Sigmoid colon (tissue), 7 donors: ENCODE data around the gene SPAG8. TPM values are rescaled to one million over a fixed set of nuclear protein-coding genes. Genes with fewer than 3 reads are reported as not detected.

ENCODE experiments used
- DNase-seq: peaks from one replicate; pipeline ENCODE4 v3.0.0-alpha.2; 2019
- H3K27ac ChIP-seq, 4 donors: fragments of 200-600 bp; sonication (generic); one replicate each; pipeline ENCODE4 v1.5.1; 2016 to 2019; ENCODE audit warnings: mild to moderate bottlenecking in 1 of 4
- H3K27me3 ChIP-seq, 3 donors: fragments of 200-600 bp; sonication (generic); one replicate each; pipeline ENCODE4 v1.5.1; 2019; ENCODE audit warnings: mild to moderate bottlenecking in 1 of 3
- H3K36me3 ChIP-seq, 4 donors: fragments of 200-600 bp; sonication (generic); one replicate each; pipeline ENCODE4 v1.5.1; 2016 to 2019
- H3K4me1 ChIP-seq, 4 donors: fragments of 200-600 bp; sonication (generic); one replicate each; pipeline ENCODE4 v1.5.1; 2017 to 2019
- H3K4me3 ChIP-seq, 4 donors: fragments of 200-600 bp; sonication (generic); one replicate each; pipeline ENCODE4 v1.5.1; 2017 to 2019; ENCODE audit warnings: mild to moderate bottlenecking in 2 of 4, moderate library complexity in 1 of 4
- H3K9me3 ChIP-seq, 4 donors: fragments of 200-600 bp in 3 of 4; sonication (generic) in 3 of 4; one replicate each; pipeline versions ENCODE4 v1.5.1 to v1.6.1; 2013 to 2019
- CTCF ChIP-seq, 4 experiments: fragments of 450-650 bp in 3 of 4; fragments of 200-600 bp in 1 of 4; IDR thresholded peaks; one replicate each; pipeline ENCODE4 v1.5.1; 2016 to 2019; ENCODE audit warnings: antibody characterized with exemption in 4 of 4, mild to moderate bottlenecking in 3 of 4, moderate library complexity in 2 of 4
- EP300 ChIP-seq, 4 donors: sonication (generic); formaldehyde crosslinking; IDR thresholded peaks; one replicate each; pipeline ENCODE4 v1.6.1; 2017; ENCODE audit warnings: antibody characterized with exemption in 4 of 4
- POLR2A ChIP-seq, 2 donors: fragments of 450-650 bp; IDR thresholded peaks; one replicate each; pipeline ENCODE4 v1.6.1; 2016; ENCODE audit warnings: antibody characterized with exemption in 2 of 2, mild to moderate bottlenecking in 2 of 2, moderate library complexity in 2 of 2
- POLR2AphosphoS5 ChIP-seq, 4 donors: sonication (generic); formaldehyde crosslinking; IDR thresholded peaks; one replicate each; pipeline ENCODE4 v1.6.1; 2017; ENCODE audit warnings: antibody characterized with exemption in 4 of 4
- WGBS, 2 donors: extraction: QIAGEN DNeasy Blood & Tissue Kit; methylation state at CpG; one replicate each; pipeline ENCODE4 v1.1.7; 2013; 5-methylcytosine and 5-hydroxymethylcytosine counted together
- intact Hi-C: fragments of 100-400 bp; cut with DNase I; formaldehyde crosslinking; loops from one replicate; pipeline ENCODE4 v1.15.1; 2023
- polyA plus RNA-seq, 3 donors: library from polyadenylated mRNA; stranded (reverse); fragments of 200-250 nt; gene quantifications; one replicate each; pipeline ENCODE4 v1.2.3, GENCODE V29; 2013
- small RNA-seq, 3 donors: library from RNA; depleted of rRNA; stranded (forward); fragments of <200 nt; gene quantifications; one replicate each; pipeline ENCODE3, GENCODE V24; 2016
- total RNA-seq, 4 donors: library from RNA; depleted of rRNA; stranded (reverse); fragments of >200 nt; gene quantifications; one replicate each; pipeline ENCODE4 v1.1.0, GENCODE V29; 2016
- donor health status: healthy with polysubstance abuse.
- donor health status: Bipolar disorder and iron deficiency.
- donor health status: healthy.

Gene SPAG8
- total and polyA plus RNA-seq, 7 donors, result 1.1 to 2.8 (median 2.3) TPM; not detected in 2

DNA sequence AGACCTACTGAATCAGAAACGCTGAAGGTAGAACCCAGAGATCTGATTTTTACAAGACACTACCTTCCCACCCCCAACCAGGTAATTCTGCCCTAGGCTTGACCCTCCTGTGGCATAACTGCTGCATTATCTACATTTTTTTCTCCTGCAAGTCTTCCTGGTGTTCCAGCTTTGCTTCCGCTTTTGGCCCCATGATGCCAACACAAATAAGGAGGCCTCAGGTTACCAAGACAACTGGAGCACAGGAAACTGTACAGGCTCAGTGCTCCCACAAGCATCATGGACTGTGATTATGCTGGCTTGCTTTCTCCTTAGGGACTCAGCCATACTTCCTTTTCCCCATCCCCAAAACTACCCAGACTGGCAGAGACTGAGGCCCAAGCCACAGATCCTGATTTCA is 51.4 kb downstream of the SPAG8 start:
- Histone ChIP-seq H3K4me3 (no peak overlapping the region), H3K36me3 (no peaks in the 10 kb centered on the region), H3K27ac (no peak overlapping the region), H3K4me1 (peaks cover 0 to 27% (median 23%) of the 10 kb centered on the region in 4 donors), H3K9me3 (no peaks in the 10 kb centered on the region), H3K27me3 (no peaks in the 10 kb centered on the region)
- TF ChIP-seq POLR2A (IDR thresholded peaks at IDR 0.05) (no peak), EP300 (IDR thresholded peaks at IDR 0.05) (no peak), POLR2AphosphoS5 (IDR thresholded peaks at IDR 0.05) (no peak), CTCF (IDR thresholded peaks at IDR 0.05) (no peak)
- no peak for DNase-seq
- intact Hi-C loops, result no loop called here
- 24 to 43% methylated on average over 2 of the region's 2 CpGs for WGBS, 2 donors

GRCh38 chr9:35759795-35760194 is 52.3 kb downstream of the SPAG8 start:
- TF ChIP-seq CTCF (IDR thresholded peaks at IDR 0.05) (no peak), POLR2A (IDR thresholded peaks at IDR 0.05) (no peak), POLR2AphosphoS5 (IDR thresholded peaks at IDR 0.05) (no peak), EP300 (IDR thresholded peaks at IDR 0.05) (no peak)
- Histone ChIP-seq H3K36me3 (peaks cover 0 to under 1% (median 0%) of the 10 kb centered on the region in 4 donors), H3K27me3 (no peaks in the 10 kb centered on the region), H3K9me3 (no peaks in the 10 kb centered on the region), H3K4me3 (no peak overlapping the region), H3K4me1 (peaks cover 0 to 27% (median 23%) of the 10 kb centered on the region in 4 donors), H3K27ac (no peak overlapping the region)
- DNase-seq, result no peak
- 94 to 96% methylated on average over 4 of the region's 4 CpGs for WGBS, 2 donors
- intact Hi-C loops, result no loop called here

Small RNA genes lying within 50 kb of the gene (small RNA-seq; reads per million reads assigned to genes)
- 0 to 0.29 (median 0) reads per million in 3 donors for gene HINT2

Other genes starting within 250 kb of the SPAG8 start
- 10 to 100 TPM; 23.5 to 47.4 (median 29.2) TPM for gene TESK1, start 207.0 kb downstream of the SPAG8 start, total RNA-seq
- gene TESK1, start 207.0 kb downstream of the SPAG8 start, polyA plus RNA-seq, result 10 to 100 TPM; 24.6 to 33.3 (median 27.0) TPM
- 1 to 10 TPM in 2 of 4 donors, under 1 TPM in 2; 0.36 to 8.0 (median 1.1) TPM for gene CD72, start 193.8 kb downstream of the SPAG8 start, total RNA-seq
- gene CD72, start 193.8 kb downstream of the SPAG8 start, polyA plus RNA-seq, result 10 to 100 TPM in 1 of 3 donors, 1 to 10 TPM in 2; 1.2 to 42.1 (median 1.4) TPM
- gene SIT1, start 161.3 kb downstream of the SPAG8 start, total RNA-seq, result under 1 TPM in 2 of 4 donors, not detected in 2; 0.81 to 0.82 TPM
- gene SIT1, start 161.3 kb downstream of the SPAG8 start, polyA plus RNA-seq, result 10 to 100 TPM in 1 of 3 donors, 1 to 10 TPM in 1, not detected in 1; 1.8 to 15.9 TPM
- gene RMRP, start 154.2 kb downstream of the SPAG8 start, total RNA-seq, result over 10,000 TPM in 2 of 4 donors, 1,000 to 10,000 TPM in 2; 2,523 to 26,387 (median 8,883) TPM
- 100 to 1,000 TPM in 1 of 3 donors, not detected in 2; 480 TPM for gene RMRP, start 154.2 kb downstream of the SPAG8 start, polyA plus RNA-seq
- 100 to 1,000 TPM in 1 of 4 donors, 10 to 100 TPM in 3; 70.6 to 112 (median 83.1) TPM for gene CCDC107, start 154.0 kb downstream of the SPAG8 start, total RNA-seq
- 10 to 100 TPM; 21.3 to 28.8 (median 24.2) TPM for gene CCDC107, start 154.0 kb downstream of the SPAG8 start, polyA plus RNA-seq
- 1 to 10 TPM in 3 of 4 donors, under 1 TPM in 1; 0.99 to 3.3 (median 1.4) TPM for gene ARHGEF39, start 147.1 kb downstream of the SPAG8 start, total RNA-seq
- 1 to 10 TPM in 2 of 3 donors, under 1 TPM in 1; 0.60 to 9.0 (median 1.6) TPM for gene ARHGEF39, start 147.1 kb downstream of the SPAG8 start, polyA plus RNA-seq
- under 1 TPM in 2 of 4 donors, not detected in 2; 0.33 to 0.71 TPM for gene CA9, start 138.3 kb downstream of the SPAG8 start, total RNA-seq
- gene CA9, start 138.3 kb downstream of the SPAG8 start, polyA plus RNA-seq, result 1 to 10 TPM in 1 of 3 donors, not detected in 2; 1.7 TPM
- 1,000 to 10,000 TPM; 3,590 to 8,131 (median 6,107) TPM for gene TPM2, start 122.3 kb downstream of the SPAG8 start, total RNA-seq
- 100 to 1,000 TPM in 2 of 3 donors, 10 to 100 TPM in 1; 49.9 to 447 (median 334) TPM for gene TPM2, start 122.3 kb downstream of the SPAG8 start, polyA plus RNA-seq
- gene TLN1, start 80.1 kb downstream of the SPAG8 start, total RNA-seq, result 100 to 1,000 TPM; 354 to 609 (median 525) TPM
- gene TLN1, start 80.1 kb downstream of the SPAG8 start, polyA plus RNA-seq, result 100 to 1,000 TPM in 1 of 3 donors, 10 to 100 TPM in 2; 45.0 to 143 (median 57.6) TPM
- gene CREB3, start 79.6 kb downstream of the SPAG8 start, total RNA-seq, result 10 to 100 TPM; 65.9 to 82.7 (median 75.4) TPM
- gene CREB3, start 79.6 kb downstream of the SPAG8 start, polyA plus RNA-seq, result 10 to 100 TPM; 31.0 to 39.0 (median 35.3) TPM
- gene GBA2, start 63.0 kb downstream of the SPAG8 start, total RNA-seq, result 10 to 100 TPM; 45.9 to 91.7 (median 64.8) TPM
- gene GBA2, start 63.0 kb downstream of the SPAG8 start, polyA plus RNA-seq, result 10 to 100 TPM; 34.8 to 88.5 (median 58.5) TPM
- gene RGP1, start 63.0 kb downstream of the SPAG8 start, total RNA-seq, result 10 to 100 TPM; 13.3 to 23.5 (median 13.5) TPM
- 10 to 100 TPM; 10.2 to 37.2 (median 21.3) TPM for gene RGP1, start 63.0 kb downstream of the SPAG8 start, polyA plus RNA-seq
- gene MSMP, start 58.0 kb downstream of the SPAG8 start, total RNA-seq, result not detected
- under 1 TPM in 1 of 3 donors, not detected in 2; 0.57 TPM for gene MSMP, start 58.0 kb downstream of the SPAG8 start, polyA plus RNA-seq
- 10 to 100 TPM; 20.3 to 26.6 (median 24.4) TPM for gene NPR2, start 20.7 kb downstream of the SPAG8 start, total RNA-seq
- 1 to 10 TPM in 1 of 3 donors, under 1 TPM in 2; 0.60 to 9.5 (median 0.69) TPM for gene NPR2, start 20.7 kb downstream of the SPAG8 start, polyA plus RNA-seq
- 10 to 100 TPM; 23.5 to 42.8 (median 36.2) TPM for gene HINT2, start 2.8 kb upstream of the SPAG8 start, total RNA-seq
- 100 to 1,000 TPM in 2 of 3 donors, 10 to 100 TPM in 1; 85.8 to 125 (median 112) TPM for gene HINT2, start 2.8 kb upstream of the SPAG8 start, polyA plus RNA-seq
- gene FAM221B, start 16.5 kb upstream of the SPAG8 start, total RNA-seq, result not detected
- under 1 TPM in 1 of 3 donors, not detected in 2; 0.03 TPM for gene FAM221B, start 16.5 kb upstream of the SPAG8 start, polyA plus RNA-seq
- gene TMEM8B, start 17.0 kb upstream of the SPAG8 start, total RNA-seq, result 10 to 100 TPM in 1 of 4 donors, 1 to 10 TPM in 3; 6.4 to 12.5 (median 8.4) TPM
- 1 to 10 TPM; 3.5 to 9.5 (median 4.2) TPM for gene TMEM8B, start 17.0 kb upstream of the SPAG8 start, polyA plus RNA-seq
- not detected for gene OR13J1, start 58.1 kb upstream of the SPAG8 start, total RNA-seq
- gene OR13J1, start 58.1 kb upstream of the SPAG8 start, polyA plus RNA-seq, result not detected
- gene HRCT1, start 93.9 kb upstream of the SPAG8 start, total RNA-seq, result 1 to 10 TPM; 2.1 to 6.4 (median 4.0) TPM
- gene HRCT1, start 93.9 kb upstream of the SPAG8 start, polyA plus RNA-seq, result 10 to 100 TPM in 2 of 3 donors, 1 to 10 TPM in 1; 4.2 to 88.5 (median 12.7) TPM
- 1 to 10 TPM in 3 of 4 donors, under 1 TPM in 1; 0.82 to 5.5 (median 2.1) TPM for gene SPAAR, start 97.2 kb upstream of the SPAG8 start, total RNA-seq
- 1 to 10 TPM in 1 of 3 donors, not detected in 2; 2.5 TPM for gene SPAAR, start 97.2 kb upstream of the SPAG8 start, polyA plus RNA-seq
- gene OR2S2, start 145.9 kb upstream of the SPAG8 start, total RNA-seq, result not detected
- not detected for gene OR2S2, start 145.9 kb upstream of the SPAG8 start, polyA plus RNA-seq
- 10 to 100 TPM; 11.1 to 22.2 (median 16.6) TPM for gene RECK, start 224.7 kb upstream of the SPAG8 start, total RNA-seq
- gene RECK, start 224.7 kb upstream of the SPAG8 start, polyA plus RNA-seq, result 1 to 10 TPM in 2 of 3 donors, under 1 TPM in 1; 0.23 to 3.6 (median 1.2) TPM